Measurements from ENCODE around the gene CDIP1.

The CDIP1 gene

GRCh38 chr16:4538350-4539235 lies at the start of gene CDIP1:
Gene CDIP1, minus strand, starts transcription at chr16:4538773. Its CDS starts 24,643 bp downstream, at chr16:4514130.
- no peak for TF ChIP-seq EZH2phosphoT487 (IDR thresholded peaks at IDR 0.05; ENCODE audit: borderline replicate concordance)
- Histone ChIP-seq H3K9me2 (replicated peaks; ENCODE audit: low read depth, low read length) (no peaks in the 10 kb centered on the region), H3K9ac (ENCODE audit: low read depth, low read length, poor library complexity, severe bottlenecking) (peak within 1 kb of the TSS; percentile 82), H3K4me1 (ENCODE audit: insufficient read depth, low read length, poor library complexity, severe bottlenecking) (peaks cover 11% of the 10 kb centered on the region), H2AFZ (ENCODE audit: low read length) (peak within 1 kb of the TSS; percentile 94), H4K20me1 (ENCODE audit: insufficient read depth, low read length, poor library complexity, severe bottlenecking) (no peaks in the 10 kb centered on the region), H3K79me2 (ENCODE audit: insufficient read depth, low read length) (peaks cover 30% of the 10 kb centered on the region), H3K4me2 (ENCODE audit: low read depth, low read length, poor library complexity, severe bottlenecking) (peak within 1 kb of the TSS; percentile 80), H3K27me3 (ENCODE audit: insufficient read depth, low read length, poor library complexity, severe bottlenecking) (no peaks in the 10 kb centered on the region), H3K9me3 (ENCODE audit: insufficient read depth, low read depth, low read length) (no peaks in the 10 kb centered on the region), H3F3A (ENCODE audit: low read depth) (no peaks in the 10 kb centered on the region), H3K4me3 (ENCODE audit: low read length, poor library complexity, severe bottlenecking) (peak within 1 kb of the TSS; percentile 81), H3K36me3 (ENCODE audit: insufficient read depth, low read length) (no peaks in the 10 kb centered on the region)

GRCh38 chr16:4586291-4586690 lies 47.7 kb upstream of the CDIP1 start:
- no peak for TF ChIP-seq EZH2phosphoT487 (IDR thresholded peaks at IDR 0.05; ENCODE audit: borderline replicate concordance)
- no peak for TF ChIP-seq CTCF (conservative IDR thresholded peaks at IDR 0.05; ENCODE audit: low read length)
- Histone ChIP-seq H3F3A (ENCODE audit: low read depth) (no peaks in the 10 kb centered on the region), H3K9me3 (ENCODE audit: insufficient read depth, low read depth, low read length) (no peaks in the 10 kb centered on the region), H3K4me1 (ENCODE audit: insufficient read depth, low read length, poor library complexity, severe bottlenecking) (no peaks in the 10 kb centered on the region), H2AFZ (ENCODE audit: low read length) (no peak overlapping the region), H3K9me2 (replicated peaks; ENCODE audit: low read depth, low read length) (no peaks in the 10 kb centered on the region), H3K27me3 (ENCODE audit: insufficient read depth, low read length, poor library complexity, severe bottlenecking) (no peaks in the 10 kb centered on the region), H3K4me2 (ENCODE audit: low read depth, low read length, poor library complexity, severe bottlenecking) (no peak overlapping the region), H3K36me3 (ENCODE audit: insufficient read depth, low read length) (no peaks in the 10 kb centered on the region), H3K4me3 (ENCODE audit: low read length, poor library complexity, severe bottlenecking) (no peak overlapping the region), H3K79me2 (ENCODE audit: insufficient read depth, low read length) (no peaks in the 10 kb centered on the region), H3K9ac (ENCODE audit: low read depth, low read length, poor library complexity, severe bottlenecking) (no peak overlapping the region), H4K20me1 (ENCODE audit: insufficient read depth, low read length, poor library complexity, severe bottlenecking) (no peaks in the 10 kb centered on the region)

GRCh38 chr16:4583906-4584305 lies 45.3 kb upstream of the CDIP1 start:
- TF ChIP-seq EZH2phosphoT487 (IDR thresholded peaks at IDR 0.05; ENCODE audit: borderline replicate concordance) (no peak), CTCF (conservative IDR thresholded peaks at IDR 0.05; ENCODE audit: low read length) (no peak)
- Histone ChIP-seq H3K27me3 (ENCODE audit: insufficient read depth, low read length, poor library complexity, severe bottlenecking) (no peaks in the 10 kb centered on the region), H4K20me1 (ENCODE audit: insufficient read depth, low read length, poor library complexity, severe bottlenecking) (no peaks in the 10 kb centered on the region), H3K9ac (ENCODE audit: low read depth, low read length, poor library complexity, severe bottlenecking) (no peak overlapping the region), H3F3A (ENCODE audit: low read depth) (no peaks in the 10 kb centered on the region), H3K79me2 (ENCODE audit: insufficient read depth, low read length) (no peaks in the 10 kb centered on the region), H3K9me3 (ENCODE audit: insufficient read depth, low read depth, low read length) (no peaks in the 10 kb centered on the region), H3K4me2 (ENCODE audit: low read depth, low read length, poor library complexity, severe bottlenecking) (no peak overlapping the region), H3K4me1 (ENCODE audit: insufficient read depth, low read length, poor library complexity, severe bottlenecking) (no peaks in the 10 kb centered on the region), H3K36me3 (ENCODE audit: insufficient read depth, low read length) (no peaks in the 10 kb centered on the region), H3K9me2 (replicated peaks; ENCODE audit: low read depth, low read length) (no peaks in the 10 kb centered on the region), H2AFZ (ENCODE audit: low read length) (no peak overlapping the region), H3K4me3 (ENCODE audit: low read length, poor library complexity, severe bottlenecking) (no peak overlapping the region)
